ENCODE results near the gene RPTOR.

RPTOR gene

DNA sequence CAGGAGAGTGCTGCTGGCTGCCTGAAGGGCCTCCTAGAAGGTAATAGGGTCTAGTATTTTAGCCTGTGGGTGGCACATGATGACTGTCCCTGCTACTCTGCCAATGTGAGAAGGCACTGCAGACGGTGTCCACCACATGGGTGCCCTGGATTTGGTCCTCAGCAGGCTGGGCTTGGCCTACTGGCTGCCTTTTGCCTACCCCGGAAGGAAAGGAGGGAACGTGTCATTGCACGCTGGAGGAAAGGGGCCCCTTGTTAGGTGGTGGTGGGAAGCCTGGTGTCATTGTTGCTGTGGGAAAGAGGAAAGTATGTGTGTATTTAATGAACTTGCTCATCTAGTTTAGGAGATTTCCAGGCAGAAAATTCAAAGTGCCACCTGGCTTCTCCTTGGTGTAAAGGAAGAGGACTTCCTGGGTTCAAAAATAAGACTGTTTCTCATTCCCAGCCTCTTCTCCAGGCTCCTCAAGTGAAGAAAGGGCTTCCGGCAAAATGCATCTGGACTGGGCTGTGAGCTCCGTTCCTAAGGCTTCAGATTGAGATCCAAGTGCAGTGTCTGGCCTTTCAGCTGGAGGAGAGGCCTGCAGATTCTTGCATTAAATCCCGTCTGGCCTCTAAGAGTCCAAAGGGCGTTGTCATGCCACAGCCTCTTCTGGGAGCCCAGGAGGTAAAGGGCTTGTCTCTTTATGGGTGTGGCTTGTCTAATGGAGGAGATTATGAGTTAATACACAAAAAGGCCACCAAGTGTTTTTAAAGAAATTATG is 55.1 kb downstream of the RPTOR start:
- H3K36me3 ChIP-seq (ENCODE audit: control insufficient read depth in 5 of 5, insufficient read depth in 5 of 5, low read length in 5 of 5): no peaks in the 10 kb centered on the region
- H3K4me3 ChIP-seq (ENCODE audit: low read depth in 1 of 5, low read length in 5 of 5): no peak overlapping the region
- no peaks in the 10 kb centered on the region for H3K9me3 ChIP-seq (ENCODE audit: control insufficient read depth in 5 of 5, low read length in 5 of 5)
- H3K27me3 ChIP-seq (ENCODE audit: control insufficient read depth in 5 of 5, insufficient read depth in 4 of 5, low read length in 5 of 5): no peaks in the 10 kb centered on the region
- peaks cover 0 to 19% (median 10%) of the 10 kb centered on the region in 5 donors for H3K4me1 ChIP-seq (ENCODE audit: control insufficient read depth in 5 of 5, insufficient read depth in 5 of 5, low read length in 5 of 5)
- peak overlapping the region in 1 of 5 donors; percentile 30 for H3K9ac ChIP-seq (ENCODE audit: low read length in 5 of 5)
- no peak overlapping the region for H3K27ac ChIP-seq (ENCODE audit: low read depth, low read length)

DNA sequence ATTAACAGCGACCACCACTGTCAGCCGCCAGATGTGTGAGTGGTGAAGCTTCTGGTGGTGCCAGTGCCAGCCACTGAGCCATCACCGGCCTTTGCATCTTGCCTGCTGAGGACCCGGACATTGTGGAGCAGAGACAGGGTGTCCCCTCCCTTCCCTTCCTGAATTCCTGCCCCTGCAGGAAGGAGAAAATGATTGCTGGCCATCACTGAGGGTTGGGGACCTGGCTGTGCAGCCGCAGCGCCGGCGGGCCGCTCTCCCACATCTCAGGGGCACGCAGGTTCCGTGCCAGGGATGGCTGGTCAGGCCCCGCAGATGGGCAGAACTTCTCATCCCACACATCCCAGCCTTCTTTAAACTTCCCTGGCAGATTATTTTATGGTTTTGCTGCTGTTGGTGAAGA is 56.5 kb downstream of the RPTOR start:
- H3K9ac ChIP-seq (ENCODE audit: low read length in 5 of 5): no peak overlapping the region
- H3K4me3 ChIP-seq (ENCODE audit: low read depth in 1 of 5, low read length in 5 of 5): no peak overlapping the region
- H3K27me3 ChIP-seq (ENCODE audit: control insufficient read depth in 5 of 5, insufficient read depth in 4 of 5, low read length in 5 of 5): no peaks in the 10 kb centered on the region
- H3K27ac ChIP-seq (ENCODE audit: low read depth, low read length): no peak overlapping the region
- H3K9me3 ChIP-seq (ENCODE audit: control insufficient read depth in 5 of 5, low read length in 5 of 5): no peaks in the 10 kb centered on the region
- H3K4me1 ChIP-seq (ENCODE audit: control insufficient read depth in 5 of 5, insufficient read depth in 5 of 5, low read length in 5 of 5): peaks cover 0 to 23% (median 11%) of the 10 kb centered on the region in 5 donors
- H3K36me3 ChIP-seq (ENCODE audit: control insufficient read depth in 5 of 5, insufficient read depth in 5 of 5, low read length in 5 of 5): no peaks in the 10 kb centered on the region

DNA sequence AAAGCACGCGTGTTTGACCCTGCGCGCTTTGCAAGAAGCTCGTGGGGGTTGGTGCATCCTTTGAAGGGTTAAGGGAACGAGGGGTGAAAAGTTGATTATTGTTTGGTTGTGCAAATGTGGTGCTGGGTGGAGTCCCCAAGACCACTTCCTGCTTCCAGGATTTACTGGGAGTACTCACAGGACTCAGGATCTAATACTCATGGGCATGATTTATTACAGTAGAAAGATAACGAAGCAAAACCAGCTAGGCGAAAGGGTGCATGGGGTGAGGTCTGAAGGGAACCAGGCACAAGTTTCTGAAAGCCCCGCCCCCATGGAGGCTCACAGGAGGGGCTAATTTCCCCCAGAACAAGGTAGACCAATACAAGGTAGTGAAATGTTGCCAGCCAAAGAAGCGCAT is 58.8 kb downstream of the RPTOR start:
- Histone ChIP-seq H3K27me3 (ENCODE audit: control insufficient read depth in 5 of 5, insufficient read depth in 4 of 5, low read length in 5 of 5) (no peaks in the 10 kb centered on the region), H3K36me3 (ENCODE audit: control insufficient read depth in 5 of 5, insufficient read depth in 5 of 5, low read length in 5 of 5) (no peaks in the 10 kb centered on the region), H3K4me1 (ENCODE audit: control insufficient read depth in 5 of 5, insufficient read depth in 5 of 5, low read length in 5 of 5) (peaks cover 0 to 23% (median 11%) of the 10 kb centered on the region in 5 donors), H3K9me3 (ENCODE audit: control insufficient read depth in 5 of 5, low read length in 5 of 5) (no peaks in the 10 kb centered on the region), H3K27ac (ENCODE audit: low read depth, low read length) (no peak overlapping the region), H3K4me3 (ENCODE audit: low read depth in 1 of 5, low read length in 5 of 5) (no peak overlapping the region), H3K9ac (ENCODE audit: low read length in 5 of 5) (no peak overlapping the region)

DNA sequence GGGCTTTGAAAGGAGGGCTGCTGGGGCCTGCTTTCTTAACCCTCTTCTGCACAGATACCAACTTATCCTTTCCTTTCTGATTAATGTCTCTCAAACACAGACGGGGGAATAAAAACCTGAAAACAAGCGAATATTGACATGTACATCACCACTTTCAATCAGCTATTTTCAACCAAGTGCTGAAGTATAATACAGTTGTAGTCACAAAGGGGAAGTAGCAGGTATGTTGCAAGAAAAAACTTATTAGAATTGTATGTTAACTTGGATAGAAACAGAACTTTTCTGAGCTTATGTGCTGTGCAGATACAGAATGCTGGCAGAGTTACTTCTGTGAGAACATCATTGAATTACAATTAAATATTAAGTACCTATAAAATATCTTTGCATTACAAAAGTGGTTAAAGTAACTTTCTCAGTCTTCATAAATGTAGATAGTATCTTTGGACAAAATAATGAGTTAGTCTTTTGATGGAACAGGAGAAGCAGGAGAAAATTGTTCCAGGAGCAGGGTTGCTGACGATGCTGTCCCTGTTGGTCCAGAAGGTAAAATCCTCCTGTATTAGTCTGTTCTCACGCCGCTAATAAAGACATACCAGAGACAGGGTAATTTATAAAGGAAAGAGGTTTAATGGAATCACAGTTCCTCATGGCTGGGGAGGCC is 59.5 kb downstream of the RPTOR start:
- no peak overlapping the region for H3K4me3 ChIP-seq (ENCODE audit: low read depth in 1 of 5, low read length in 5 of 5)
- no peak overlapping the region for H3K27ac ChIP-seq (ENCODE audit: low read depth, low read length)
- H3K9ac ChIP-seq (ENCODE audit: low read length in 5 of 5): no peak overlapping the region
- H3K4me1 ChIP-seq (ENCODE audit: control insufficient read depth in 5 of 5, insufficient read depth in 5 of 5, low read length in 5 of 5): peaks cover 0 to 23% (median 11%) of the 10 kb centered on the region in 5 donors
- H3K27me3 ChIP-seq (ENCODE audit: control insufficient read depth in 5 of 5, insufficient read depth in 4 of 5, low read length in 5 of 5): no peaks in the 10 kb centered on the region
- H3K36me3 ChIP-seq (ENCODE audit: control insufficient read depth in 5 of 5, insufficient read depth in 5 of 5, low read length in 5 of 5): no peaks in the 10 kb centered on the region
- no peaks in the 10 kb centered on the region for H3K9me3 ChIP-seq (ENCODE audit: control insufficient read depth in 5 of 5, low read length in 5 of 5)

DNA sequence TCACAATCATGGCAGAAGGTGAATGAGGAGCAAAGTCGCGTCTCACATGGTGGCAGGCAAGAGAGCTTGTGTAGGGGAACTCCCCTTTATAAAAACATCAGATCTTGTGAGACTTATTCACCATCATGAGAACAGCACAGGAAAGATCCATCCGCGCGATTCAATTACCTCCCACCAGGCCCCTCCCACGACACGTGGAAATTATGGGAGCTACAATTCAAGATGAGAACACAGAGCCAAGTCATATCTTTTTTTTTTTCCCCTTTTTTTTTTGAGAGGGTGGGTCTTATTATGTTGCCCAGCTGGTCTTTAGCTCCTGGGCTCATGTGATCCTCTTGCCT is 60.0 kb downstream of the RPTOR start:
- Histone ChIP-seq H3K27ac (ENCODE audit: low read depth, low read length) (no peak overlapping the region), H3K36me3 (ENCODE audit: control insufficient read depth in 5 of 5, insufficient read depth in 5 of 5, low read length in 5 of 5) (no peaks in the 10 kb centered on the region), H3K9me3 (ENCODE audit: control insufficient read depth in 5 of 5, low read length in 5 of 5) (no peaks in the 10 kb centered on the region), H3K4me1 (ENCODE audit: control insufficient read depth in 5 of 5, insufficient read depth in 5 of 5, low read length in 5 of 5) (peaks cover 0 to 18% (median 9%) of the 10 kb centered on the region in 5 donors), H3K4me3 (ENCODE audit: low read depth in 1 of 5, low read length in 5 of 5) (no peak overlapping the region), H3K27me3 (ENCODE audit: control insufficient read depth in 5 of 5, insufficient read depth in 4 of 5, low read length in 5 of 5) (no peaks in the 10 kb centered on the region), H3K9ac (ENCODE audit: low read length in 5 of 5) (no peak overlapping the region)

DNA sequence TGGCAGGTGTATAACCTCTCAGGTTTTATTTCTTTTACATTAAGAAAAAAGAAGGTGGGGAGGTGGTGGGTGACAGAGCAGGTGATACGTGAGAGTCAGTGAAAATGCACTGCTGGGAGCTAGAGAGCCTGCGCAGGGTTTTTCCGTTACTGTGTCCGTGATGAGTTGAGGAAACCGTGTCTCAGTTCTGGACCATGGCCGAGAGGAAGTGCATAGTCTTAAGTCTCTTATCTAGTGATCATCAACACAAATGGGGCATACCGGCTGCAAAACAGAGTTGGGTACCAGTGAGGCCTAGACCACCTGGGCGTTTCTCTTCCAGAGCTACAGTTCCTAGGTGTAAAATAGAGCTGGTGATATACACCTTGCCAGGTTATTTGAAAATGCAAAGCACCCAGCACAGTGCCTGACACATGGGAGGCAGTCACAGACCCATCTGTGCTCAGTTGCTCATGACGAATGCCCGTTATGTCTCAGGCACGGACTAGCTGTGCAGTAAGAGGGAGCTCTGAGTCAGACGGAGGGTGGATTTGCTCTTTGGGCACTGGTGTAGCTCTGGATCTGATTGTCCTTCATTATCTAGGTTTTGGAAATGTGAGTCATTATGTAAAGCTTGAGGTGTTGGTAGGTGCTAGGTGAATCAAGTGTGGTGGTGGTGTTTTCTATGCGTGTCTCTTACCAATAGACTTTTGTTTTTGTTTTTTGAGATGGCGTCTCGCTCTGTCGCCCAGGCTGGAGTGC is 60.9 kb downstream of the RPTOR start:
- peaks cover 0 to 11% (median 3%) of the 10 kb centered on the region in 5 donors for H3K4me1 ChIP-seq (ENCODE audit: control insufficient read depth in 5 of 5, insufficient read depth in 5 of 5, low read length in 5 of 5)
- H3K9me3 ChIP-seq (ENCODE audit: control insufficient read depth in 5 of 5, low read length in 5 of 5): no peaks in the 10 kb centered on the region
- no peak overlapping the region for H3K27ac ChIP-seq (ENCODE audit: low read depth, low read length)
- no peaks in the 10 kb centered on the region for H3K27me3 ChIP-seq (ENCODE audit: control insufficient read depth in 5 of 5, insufficient read depth in 4 of 5, low read length in 5 of 5)
- H3K9ac ChIP-seq (ENCODE audit: low read length in 5 of 5): no peak overlapping the region
- H3K36me3 ChIP-seq (ENCODE audit: control insufficient read depth in 5 of 5, insufficient read depth in 5 of 5, low read length in 5 of 5): no peaks in the 10 kb centered on the region
- no peak overlapping the region for H3K4me3 ChIP-seq (ENCODE audit: low read depth in 1 of 5, low read length in 5 of 5)

DNA sequence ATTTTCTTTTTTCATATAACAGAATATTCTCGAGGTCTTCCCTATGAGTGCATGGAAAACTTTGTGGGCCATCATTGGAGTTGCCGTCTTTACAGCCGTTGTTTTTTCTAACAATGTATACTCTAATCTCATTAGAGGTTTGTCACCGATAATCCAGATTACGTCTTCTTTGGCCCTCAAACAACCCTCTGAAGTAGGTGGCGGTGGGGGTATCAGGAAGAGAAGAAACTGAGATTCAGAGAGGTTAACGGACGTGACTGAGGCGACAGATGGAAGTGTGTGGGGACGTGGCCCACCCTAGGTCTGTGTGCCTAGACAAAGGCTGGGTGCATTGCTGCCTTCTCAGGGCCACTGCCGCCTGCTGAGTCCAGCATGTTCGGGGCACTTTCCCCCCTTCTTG is 63.7 kb downstream of the RPTOR start:
- Histone ChIP-seq H3K27me3 (ENCODE audit: control insufficient read depth in 5 of 5, insufficient read depth in 4 of 5, low read length in 5 of 5) (no peaks in the 10 kb centered on the region), H3K9ac (ENCODE audit: low read length in 5 of 5) (no peak overlapping the region), H3K36me3 (ENCODE audit: control insufficient read depth in 5 of 5, insufficient read depth in 5 of 5, low read length in 5 of 5) (no peaks in the 10 kb centered on the region), H3K4me1 (ENCODE audit: control insufficient read depth in 5 of 5, insufficient read depth in 5 of 5, low read length in 5 of 5) (peaks cover 0 to 13% (median 3%) of the 10 kb centered on the region in 5 donors), H3K27ac (ENCODE audit: low read depth, low read length) (no peak overlapping the region), H3K4me3 (ENCODE audit: low read depth in 1 of 5, low read length in 5 of 5) (no peak overlapping the region), H3K9me3 (ENCODE audit: control insufficient read depth in 5 of 5, low read length in 5 of 5) (no peaks in the 10 kb centered on the region)

DNA sequence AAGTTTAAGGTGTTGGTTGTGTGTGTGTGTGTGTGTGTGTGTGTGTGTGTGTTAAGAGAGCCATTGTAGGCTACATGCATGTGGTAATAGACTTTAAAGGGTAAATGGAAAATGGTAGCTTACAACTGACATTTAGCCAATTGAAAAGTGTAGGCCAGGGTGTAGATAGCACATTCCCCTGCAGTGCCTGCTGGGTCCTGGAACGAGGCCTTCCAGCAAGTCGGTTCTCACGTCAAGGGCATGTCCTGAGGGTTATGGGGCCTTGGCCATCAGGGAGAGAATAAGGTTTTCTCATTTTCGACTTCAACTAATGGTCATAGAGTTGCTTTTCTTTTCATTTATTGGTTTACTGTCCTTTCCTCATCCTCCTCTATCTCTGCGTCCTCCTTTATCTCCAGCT is 65.1 kb downstream of the RPTOR start:
- Histone ChIP-seq H3K4me3 (ENCODE audit: low read depth in 1 of 5, low read length in 5 of 5) (no peak overlapping the region), H3K36me3 (ENCODE audit: control insufficient read depth in 5 of 5, insufficient read depth in 5 of 5, low read length in 5 of 5) (no peaks in the 10 kb centered on the region), H3K4me1 (ENCODE audit: control insufficient read depth in 5 of 5, insufficient read depth in 5 of 5, low read length in 5 of 5) (peaks cover 0 to 18% (median 0%) of the 10 kb centered on the region in 5 donors), H3K27me3 (ENCODE audit: control insufficient read depth in 5 of 5, insufficient read depth in 4 of 5, low read length in 5 of 5) (no peaks in the 10 kb centered on the region), H3K9ac (ENCODE audit: low read length in 5 of 5) (no peak overlapping the region), H3K9me3 (ENCODE audit: control insufficient read depth in 5 of 5, low read length in 5 of 5) (no peaks in the 10 kb centered on the region), H3K27ac (ENCODE audit: low read depth, low read length) (no peak overlapping the region)

DNA sequence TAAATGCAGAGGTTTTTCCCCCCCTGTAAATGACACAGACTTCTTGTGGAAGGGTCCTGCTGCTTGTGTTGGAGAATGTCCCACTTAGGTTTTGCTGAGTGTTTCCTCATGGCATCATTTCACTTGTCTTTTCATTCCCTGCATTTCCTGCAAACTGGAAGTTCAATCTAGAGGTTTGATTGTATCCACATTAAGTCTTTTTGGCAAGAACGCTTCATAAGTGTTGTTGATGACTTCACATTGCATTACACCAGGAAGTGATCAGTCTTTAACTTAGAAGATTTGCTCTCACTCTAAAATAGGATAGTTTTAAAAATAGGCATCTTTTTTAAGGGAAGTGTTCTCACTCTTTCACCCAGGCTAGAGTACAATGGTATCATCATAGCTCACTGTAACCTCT is 67.2 kb downstream of the RPTOR start:
- H3K9me3 ChIP-seq (ENCODE audit: control insufficient read depth in 5 of 5, low read length in 5 of 5): no peaks in the 10 kb centered on the region
- no peak overlapping the region for H3K9ac ChIP-seq (ENCODE audit: low read length in 5 of 5)
- H3K27ac ChIP-seq (ENCODE audit: low read depth, low read length): no peak overlapping the region
- H3K4me3 ChIP-seq (ENCODE audit: low read depth in 1 of 5, low read length in 5 of 5): no peak overlapping the region
- H3K27me3 ChIP-seq (ENCODE audit: control insufficient read depth in 5 of 5, insufficient read depth in 4 of 5, low read length in 5 of 5): no peaks in the 10 kb centered on the region
- no peaks in the 10 kb centered on the region for H3K36me3 ChIP-seq (ENCODE audit: control insufficient read depth in 5 of 5, insufficient read depth in 5 of 5, low read length in 5 of 5)
- peaks cover 0 to 10% (median 0%) of the 10 kb centered on the region in 5 donors for H3K4me1 ChIP-seq (ENCODE audit: control insufficient read depth in 5 of 5, insufficient read depth in 5 of 5, low read length in 5 of 5)

Data from subcutaneous abdominal adipose tissue (tissue), 5 donors.